Neural cell (in vitro differentiated cells): ENCODE measurements around the gene TSPAN8.

Experiments
- CTCF ChIP-seq: fragments of 450-650 bp; IDR thresholded peaks from 2 replicates; pipeline ENCODE4 v1.5.1; 2014; ENCODE audit warnings: antibody characterized with exemption, mild to moderate bottlenecking, moderate library complexity; ENCODE audit not compliant: poor library complexity, severe bottlenecking
- EP300 ChIP-seq: fragments of 450-650 bp; conservative IDR thresholded peaks from 2 replicates; pipeline ENCODE4 v1.6.1; 2014; ENCODE audit warnings: antibody characterized with exemption, mild to moderate bottlenecking, moderate library complexity; ENCODE audit not compliant: poor library complexity, severe bottlenecking
- EZH2 ChIP-seq: fragments of 200-600, 300-800 bp; shearing (Covaris generic), sonication (generic); IDR thresholded peaks from 2 replicates; pipeline ENCODE4 v1.6.1; 2014; ENCODE audit warnings: antibody characterized with exemption, low read length, borderline replicate concordance, mild to moderate bottlenecking; ENCODE audit not compliant: insufficient read depth, poor library complexity, severe bottlenecking
- POLR2AphosphoS5 ChIP-seq: IDR thresholded peaks from 2 replicates; pipeline ENCODE4 v1.6.1; 2012

GRCh38 chr12:71105956-71106355, 51.8 kb downstream of the TSPAN8 start:
- no peak for TF ChIP-seq CTCF
- no peak for TF ChIP-seq EZH2
- no peak for TF ChIP-seq POLR2AphosphoS5
- no peak for TF ChIP-seq EP300
